ENCODE results near the gene LRP11. TPM values are rescaled to one million over a fixed set of nuclear protein-coding genes. Genes with fewer than 3 reads are reported as not detected.
"Not testable (repeated sequence)": the region's sequence is repeated elsewhere in the genome, so short reads cannot be mapped to it uniquely, and the experiment has no call there.

The LRP11 gene
- total and polyA plus RNA-seq, 2 donors (not counting 1 experiment from before 2014, with no cell fraction given): 58.4 to 89.5 TPM

- TF ChIP-seq EZH2 (IDR thresholded peaks at IDR 0.05; ENCODE audit: low read length, missing control alignments): no peak
- no peak for TF ChIP-seq CTCF (conservative IDR thresholded peaks at IDR 0.05 in 1 of 2, IDR thresholded peaks at IDR 0.05 in 1 of 2; ENCODE audit: low read depth in 1 of 2, low read length in 2 of 2)
- no peaks in the 10 kb centered on the region for H3K27me3 ChIP-seq (ENCODE audit: control insufficient read depth, insufficient read depth, low read length)
- H2AFZ ChIP-seq (ENCODE audit: low read length): no peak overlapping the region
- DNase-seq (ENCODE audit: low read depth in 2 of 2): no peak
- H3K4me2 ChIP-seq (ENCODE audit: extremely low read depth, insufficient read depth, low read length): no peak overlapping the region
- no peaks in the 10 kb centered on the region for H3K9me3 ChIP-seq (ENCODE audit: control insufficient read depth, insufficient read depth, low read depth, low read length)
- H3K36me3 ChIP-seq (ENCODE audit: control insufficient read depth, insufficient read depth, low read length): peaks cover 2% of the 10 kb centered on the region
- no peak overlapping the region for H3K9ac ChIP-seq (ENCODE audit: insufficient read depth, low read length)
- H3K27ac ChIP-seq (ENCODE audit: insufficient read depth, low read length): peak overlapping the region; percentile 45
- H3K4me3 ChIP-seq (replicated peaks in 1 of 4; ENCODE audit: control extremely low read depth in 1 of 4, insufficient read depth in 1 of 4, low read depth in 3 of 4, low read length in 4 of 4): no peak overlapping the region
- H3K79me2 ChIP-seq (ENCODE audit: control insufficient read depth, insufficient read depth, low read length): peaks cover 1% of the 10 kb centered on the region
- no peaks in the 10 kb centered on the region for H4K20me1 ChIP-seq (ENCODE audit: control insufficient read depth, extremely low read depth, insufficient read depth, low read length)
- peaks cover 33% of the 10 kb centered on the region for H3K4me1 ChIP-seq (ENCODE audit: control insufficient read depth, extremely low read depth, insufficient read depth, low read length)
Measured at GRCh38 chr6:149844480-149844879, 19.7 kb downstream of the LRP11 start.

GRCh38 chr6:149844036-149844435 lies 20.1 kb downstream of the LRP11 start:
- H3K4me3 ChIP-seq (replicated peaks in 1 of 4; ENCODE audit: control extremely low read depth in 1 of 4, insufficient read depth in 1 of 4, low read depth in 3 of 4, low read length in 4 of 4); H2AFZ ChIP-seq (ENCODE audit: low read length); H3K36me3 ChIP-seq (ENCODE audit: control insufficient read depth, insufficient read depth, low read length); H3K79me2 ChIP-seq (ENCODE audit: control insufficient read depth, insufficient read depth, low read length); H3K27me3 ChIP-seq (ENCODE audit: control insufficient read depth, insufficient read depth, low read length); H3K4me2 ChIP-seq (ENCODE audit: extremely low read depth, insufficient read depth, low read length); H4K20me1 ChIP-seq (ENCODE audit: control insufficient read depth, extremely low read depth, insufficient read depth, low read length); H3K9ac ChIP-seq (ENCODE audit: insufficient read depth, low read length); H3K9me3 ChIP-seq (ENCODE audit: control insufficient read depth, insufficient read depth, low read depth, low read length): not testable (repeated sequence)
- peak in 1 of 2 donors; percentile 70 for DNase-seq (ENCODE audit: low read depth in 2 of 2)
- Histone ChIP-seq H3K27ac (ENCODE audit: insufficient read depth, low read length) (peak overlapping the region; percentile 45), H3K4me1 (ENCODE audit: control insufficient read depth, extremely low read depth, insufficient read depth, low read length) (peaks cover 33% of the 10 kb centered on the region)

- Histone ChIP-seq H2AFZ (ENCODE audit: low read length) (no peak overlapping the region), H3K27me3 (ENCODE audit: control insufficient read depth, insufficient read depth, low read length) (no peaks in the 10 kb centered on the region), H3K36me3 (ENCODE audit: control insufficient read depth, insufficient read depth, low read length) (peaks cover 2% of the 10 kb centered on the region), H3K4me3 (replicated peaks in 1 of 4; ENCODE audit: control extremely low read depth in 1 of 4, insufficient read depth in 1 of 4, low read depth in 3 of 4, low read length in 4 of 4) (no peak overlapping the region), H3K9ac (ENCODE audit: insufficient read depth, low read length) (no peak overlapping the region), H3K4me1 (ENCODE audit: control insufficient read depth, extremely low read depth, insufficient read depth, low read length) (peaks cover 33% of the 10 kb centered on the region), H3K27ac (ENCODE audit: insufficient read depth, low read length) (no peak overlapping the region), H3K9me3 (ENCODE audit: control insufficient read depth, insufficient read depth, low read depth, low read length) (no peaks in the 10 kb centered on the region), H4K20me1 (ENCODE audit: control insufficient read depth, extremely low read depth, insufficient read depth, low read length) (no peaks in the 10 kb centered on the region), H3K4me2 (ENCODE audit: extremely low read depth, insufficient read depth, low read length) (no peak overlapping the region), H3K79me2 (ENCODE audit: control insufficient read depth, insufficient read depth, low read length) (peaks cover 1% of the 10 kb centered on the region)
- TF ChIP-seq CTCF (conservative IDR thresholded peaks at IDR 0.05 in 1 of 2, IDR thresholded peaks at IDR 0.05 in 1 of 2; ENCODE audit: low read depth in 1 of 2, low read length in 2 of 2) (no peak), EZH2 (IDR thresholded peaks at IDR 0.05; ENCODE audit: low read length, missing control alignments) (no peak)
- no peak for DNase-seq (ENCODE audit: low read depth in 2 of 2)
Measured at GRCh38 chr6:149843051-149843633, 21.0 kb downstream of the LRP11 start.

Data from fibroblast of lung (primary cell).